GDM1 (cell line): ENCODE measurements around the gene ACP4.
"Not testable (repeated sequence)": the region's sequence is repeated elsewhere in the genome, so short reads cannot be mapped to it uniquely, and the experiment has no call there.

Experiments used
- DNase-seq: peaks from one replicate; lab custom pipeline; 2025; lab: John Stamatoyannopoulos, UW

ACP4 gene

GRCh38 chr19:50777261-50777660 is 13.0 kb upstream of the ACP4 start:
- DNase-seq = no peak

- no peak for DNase-seq
Measured at GRCh38 chr19:50777830-50778303, 12.3 kb upstream of the ACP4 start.

GRCh38 chr19:50778906-50779430 is 11.2 kb upstream of the ACP4 start:
- no peak for DNase-seq

- no peak for DNase-seq
Measured at GRCh38 chr19:50779504-50780457, 10.4 kb upstream of the ACP4 start.

GRCh38 chr19:50780753-50781435 is 9.3 kb upstream of the ACP4 start:
- no peak for DNase-seq

- not testable (repeated sequence) for DNase-seq
Measured at GRCh38 chr19:50783848-50784152, 6.4 kb upstream of the ACP4 start.

GRCh38 chr19:50784710-50785109 is 5.5 kb upstream of the ACP4 start:
- no peak for DNase-seq

- DNase-seq = no peak
Measured at GRCh38 chr19:50785329-50785728, 4.9 kb upstream of the ACP4 start.

GRCh38 chr19:50790922-50791467 is 780 bp downstream of the ACP4 start:
- no peak for DNase-seq

- DNase-seq = no peak
Measured at GRCh38 chr19:50791594-50792271, 1.5 kb downstream of the ACP4 start.

- DNase-seq = no peak
Measured at GRCh38 chr19:50792272-50793250, 2.3 kb downstream of the ACP4 start.

- no peak for DNase-seq
Measured at GRCh38 chr19:50793558-50794065, 3.4 kb downstream of the ACP4 start.

- no peak for DNase-seq
Measured at GRCh38 chr19:50794074-50794875, 4.1 kb downstream of the ACP4 start.

GRCh38 chr19:50794876-50795663 is 4.9 kb downstream of the ACP4 start:
- DNase-seq = no peak

GRCh38 chr19:50795664-50796073 is 5.5 kb downstream of the ACP4 start:
- no peak for DNase-seq

- DNase-seq = no peak
Measured at GRCh38 chr19:50796128-50796633, 6.0 kb downstream of the ACP4 start.

- DNase-seq = no peak
Measured at GRCh38 chr19:50796634-50797428, 6.6 kb downstream of the ACP4 start.

- no peak for DNase-seq
Measured at GRCh38 chr19:50797429-50797780, 7.2 kb downstream of the ACP4 start.
